Activated gamma-delta T cell treated with anti-CD3 and anti-CD28 coated beads, Interleukin-2, amount 50 U/mL, for 16 hours (primary cell): ENCODE measurements around the gene EYA2.
A peak's percentile ranks its signal among the peaks of the same experiment; 100 is the strongest.
"Not testable (repeated sequence)": the region's sequence is repeated elsewhere in the genome, so short reads cannot be mapped to it uniquely, and the experiment has no call there.

Experiments
- DNase-seq: peaks from one replicate; pipeline ENCODE4 v3.0.0-alpha.2; 2020; ENCODE audit warnings: low read depth

Gene EYA2

DNA sequence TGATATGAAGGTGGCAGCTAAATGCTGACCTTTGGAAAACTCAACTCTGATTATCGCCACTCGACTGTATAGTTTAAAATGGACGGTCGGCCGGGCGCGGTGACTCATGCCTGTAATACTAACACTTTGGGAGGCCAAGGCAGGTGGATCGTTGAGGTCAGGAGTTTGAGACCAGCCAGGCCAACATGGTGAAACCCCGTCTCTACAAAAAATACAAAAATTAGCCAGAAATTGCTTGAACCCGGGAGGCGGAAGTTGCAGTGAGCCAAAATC lies 310.1 kb downstream of the EYA2 start:
- DNase-seq: not testable (repeated sequence)

DNA sequence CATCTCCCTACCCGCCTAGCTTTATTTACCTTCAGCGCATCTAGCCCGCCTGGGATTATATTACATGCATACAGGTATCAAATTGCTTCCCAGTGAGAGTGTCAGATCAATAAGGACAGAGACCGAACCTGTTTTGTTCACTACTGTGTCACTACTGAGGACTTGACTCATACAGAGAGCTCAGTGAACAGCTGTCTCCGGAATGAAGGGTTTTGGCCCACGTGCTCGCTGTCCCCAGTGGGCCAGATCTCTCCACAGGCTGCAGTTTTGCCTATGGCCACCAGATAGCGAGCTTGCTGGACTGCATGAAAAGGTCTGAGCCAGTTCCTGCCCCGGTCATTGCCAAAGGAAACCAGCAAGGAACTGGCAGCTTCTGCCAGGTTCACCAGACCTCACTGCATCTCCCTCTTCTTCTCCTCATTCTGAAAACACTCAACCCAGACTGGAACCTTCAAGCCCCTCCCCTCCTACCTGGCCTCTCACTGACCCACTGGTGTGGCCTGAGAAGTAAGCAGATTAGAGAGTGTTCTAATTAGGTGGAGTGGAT lies 311.0 kb downstream of the EYA2 start:
- DNase-seq: peak; percentile 28

DNA sequence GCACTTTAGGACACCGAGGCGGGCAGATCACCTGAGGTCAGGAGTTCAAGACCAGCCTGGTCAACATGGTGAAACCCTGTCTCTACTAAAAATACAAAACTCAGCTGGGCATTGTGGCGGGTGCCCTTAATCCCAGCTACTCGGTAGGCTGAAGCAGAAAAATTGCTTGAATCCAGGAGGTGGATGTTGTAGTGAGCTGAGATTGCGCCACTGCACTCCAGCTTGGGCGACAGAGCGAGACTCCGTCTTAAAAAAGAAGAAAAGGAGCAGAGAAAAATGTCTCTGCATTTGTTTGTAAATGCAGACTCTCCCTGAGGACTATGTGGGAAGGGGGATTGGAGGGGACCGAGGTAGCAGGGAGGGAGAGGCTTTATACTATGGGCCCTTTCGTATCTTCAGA lies 311.9 kb downstream of the EYA2 start:
- DNase-seq: not testable (repeated sequence)

- DNase-seq: no peak
Measured at GRCh38 chr20:47206962-47207641, 312.5 kb downstream of the EYA2 start.

GRCh38 chr20:47208534-47209174 lies 314.0 kb downstream of the EYA2 start:
- no peak for DNase-seq

DNA sequence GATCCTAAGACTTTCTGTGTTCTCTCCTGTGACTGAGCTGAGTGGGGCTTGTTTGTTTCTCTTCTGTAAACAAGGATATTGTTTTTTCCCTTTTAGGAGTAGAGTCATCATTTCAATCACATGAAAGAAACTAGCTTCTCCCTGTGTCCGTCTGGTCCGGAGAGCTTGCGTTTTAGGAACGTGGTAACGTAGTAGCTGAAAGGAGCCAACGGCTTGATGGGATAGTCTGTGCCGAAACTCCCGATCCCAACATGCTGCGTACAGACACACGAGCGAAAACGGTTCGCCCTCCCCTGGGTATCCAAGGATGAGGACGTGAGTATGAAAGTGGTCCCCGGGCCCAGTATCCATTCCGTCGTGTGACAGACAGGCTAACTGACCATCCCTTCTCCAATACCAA lies 315.3 kb downstream of the EYA2 start:
- no peak for DNase-seq

GRCh38 chr20:47210470-47210869 lies 315.8 kb downstream of the EYA2 start:
- DNase-seq: no peak

DNA sequence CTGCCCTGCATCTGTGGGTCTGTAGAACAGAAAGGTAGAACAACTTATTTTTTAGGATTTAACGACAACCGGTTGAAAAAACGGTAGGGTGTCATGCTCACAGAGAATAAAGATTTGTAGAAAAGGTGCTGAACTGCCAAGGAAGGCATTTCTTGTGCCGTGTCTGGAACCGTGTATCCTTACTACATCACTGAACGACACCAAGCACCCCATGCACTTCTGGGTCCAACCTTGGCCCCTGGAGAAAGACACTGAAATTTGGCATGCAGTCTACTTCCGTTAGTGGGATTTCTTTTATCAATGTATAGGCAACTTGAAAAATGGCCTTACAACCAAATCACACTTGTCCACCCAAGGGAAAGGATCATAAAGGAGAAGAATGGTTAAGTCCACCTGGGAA lies 316.4 kb downstream of the EYA2 start:
- DNase-seq: no peak

- DNase-seq: no peak
Measured at GRCh38 chr20:47212606-47213207, 318.1 kb downstream of the EYA2 start.

- DNase-seq: no peak
Measured at GRCh38 chr20:47213966-47214365, 319.3 kb downstream of the EYA2 start.

GRCh38 chr20:47215653-47216397 lies 321.2 kb downstream of the EYA2 start:
- DNase-seq: no peak

DNA sequence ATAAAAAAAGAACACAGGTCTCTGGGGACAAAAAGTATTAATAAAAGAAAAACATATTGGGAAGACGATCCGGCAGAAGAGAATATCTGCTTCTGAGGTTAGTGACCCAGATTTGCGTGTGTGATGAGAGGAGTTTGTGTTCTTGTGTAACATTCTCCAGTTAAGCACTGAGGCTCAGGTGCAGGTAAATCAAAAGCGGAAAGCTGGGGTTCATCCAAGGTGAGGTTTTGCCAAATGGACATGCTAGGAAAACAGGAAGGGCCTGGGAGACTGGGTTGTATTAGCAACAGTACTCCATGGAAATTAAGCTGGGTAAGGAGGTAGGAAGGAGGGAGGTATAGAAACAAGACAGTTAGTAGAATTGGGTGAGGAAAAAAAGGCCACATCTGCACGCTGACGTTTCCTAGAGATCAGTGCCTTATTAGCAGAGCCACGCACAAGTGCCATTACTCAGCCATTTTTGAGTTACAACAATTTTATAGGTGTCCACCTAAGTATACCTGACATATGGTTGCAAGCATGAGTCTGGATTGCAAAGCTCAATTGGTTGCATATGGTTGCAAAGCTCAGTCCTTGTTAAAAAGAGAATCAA lies 322.3 kb downstream of the EYA2 start:
- no peak for DNase-seq

DNA sequence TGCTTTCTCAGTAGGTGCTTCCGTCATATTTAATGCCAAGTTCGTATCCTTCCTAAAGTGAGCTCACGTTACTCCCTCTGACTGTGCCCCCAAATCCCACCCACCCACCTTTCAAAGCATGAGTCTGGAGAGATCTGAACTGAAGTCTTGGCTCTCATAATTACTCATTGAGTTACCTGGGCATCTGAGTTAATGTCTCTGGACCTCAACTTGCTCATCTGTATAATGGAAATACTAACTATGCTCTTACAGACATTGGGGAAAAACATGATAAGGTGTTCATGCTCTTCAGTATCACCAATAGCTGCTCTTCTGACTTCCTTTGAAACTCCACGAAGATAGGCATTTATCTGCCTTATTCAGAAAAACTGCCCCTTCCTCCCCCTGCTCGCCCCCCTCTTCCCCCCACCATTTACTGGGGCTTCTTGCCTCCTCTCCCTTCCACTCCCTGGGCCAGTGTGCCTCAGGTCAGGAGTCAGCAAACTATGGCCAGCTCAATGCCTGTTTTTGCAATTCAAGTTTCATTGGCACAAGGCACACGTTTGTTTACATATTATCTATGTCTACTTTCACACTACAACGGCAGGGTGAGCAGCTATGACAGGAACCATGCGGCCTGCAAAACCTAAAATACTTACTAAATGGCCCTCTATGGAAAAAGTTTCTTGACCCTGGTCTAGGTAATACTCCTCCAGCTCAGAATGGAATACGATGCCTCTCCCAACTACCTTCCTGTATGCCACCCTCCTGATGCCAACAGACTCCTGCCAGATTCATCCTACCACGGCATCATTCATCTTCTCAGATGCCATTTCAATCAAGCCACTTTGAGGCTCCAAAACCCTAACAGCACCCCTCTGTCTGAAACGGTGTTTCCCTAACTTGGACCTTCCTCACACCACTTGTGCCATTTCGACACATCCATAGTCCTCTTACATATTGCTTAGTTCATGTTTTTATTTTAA lies 323.1 kb downstream of the EYA2 start:
- DNase-seq: no peak

GRCh38 chr20:47220161-47220582 lies 325.5 kb downstream of the EYA2 start:
- peak; percentile 22 for DNase-seq

DNA sequence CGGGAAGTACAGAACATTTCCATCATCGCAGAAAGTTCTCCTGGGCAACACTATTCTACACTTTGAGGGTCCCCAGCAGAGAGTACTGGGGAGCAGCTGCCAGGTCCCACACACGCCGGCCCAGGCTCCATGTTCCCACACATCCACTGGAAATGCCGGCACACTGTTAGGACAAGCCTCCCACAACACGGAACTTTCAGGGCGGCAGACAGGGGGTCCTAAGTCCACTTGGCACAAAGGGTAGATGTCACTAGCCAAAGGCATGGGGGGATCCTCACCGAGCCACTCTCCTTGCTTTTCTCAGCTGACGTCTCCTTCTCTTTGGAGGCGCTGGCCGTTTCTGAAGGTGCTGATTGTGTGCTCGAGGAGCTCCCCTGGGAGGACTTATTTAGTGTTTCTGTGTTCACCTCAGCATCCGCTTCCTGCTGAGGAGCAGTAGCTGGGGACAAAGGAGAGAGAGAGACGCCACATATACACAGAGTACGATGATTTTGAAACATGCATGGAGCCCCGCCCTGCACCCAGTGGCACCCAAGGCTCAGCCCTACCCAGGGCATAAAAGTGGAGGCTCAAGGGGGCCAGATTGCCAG lies 326.5 kb downstream of the EYA2 start:
- DNase-seq: no peak

GRCh38 chr20:47222468-47223119 lies 328.0 kb downstream of the EYA2 start:
- no peak for DNase-seq

DNA sequence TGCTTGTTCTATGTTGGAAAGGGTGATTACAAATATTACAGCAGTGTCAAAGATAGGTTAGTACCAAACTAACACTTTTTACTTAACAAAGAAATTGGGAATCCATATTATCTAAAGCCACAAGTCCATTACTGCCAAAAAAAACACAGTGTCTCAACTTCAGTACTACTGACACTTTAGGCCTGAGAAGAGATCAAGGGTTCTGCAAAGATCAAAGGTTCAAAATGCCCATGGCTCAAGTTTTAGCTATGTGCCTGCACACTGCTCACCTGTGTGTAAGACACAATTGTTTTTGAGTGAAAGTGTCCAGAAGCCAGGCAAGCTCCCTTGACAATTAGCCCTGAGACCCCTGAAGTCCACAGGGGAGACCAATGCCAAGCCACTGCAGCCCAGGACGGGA lies 329.3 kb downstream of the EYA2 start:
- no peak for DNase-seq

GRCh38 chr20:47224300-47224791 lies 329.7 kb downstream of the EYA2 start:
- no peak for DNase-seq

DNA sequence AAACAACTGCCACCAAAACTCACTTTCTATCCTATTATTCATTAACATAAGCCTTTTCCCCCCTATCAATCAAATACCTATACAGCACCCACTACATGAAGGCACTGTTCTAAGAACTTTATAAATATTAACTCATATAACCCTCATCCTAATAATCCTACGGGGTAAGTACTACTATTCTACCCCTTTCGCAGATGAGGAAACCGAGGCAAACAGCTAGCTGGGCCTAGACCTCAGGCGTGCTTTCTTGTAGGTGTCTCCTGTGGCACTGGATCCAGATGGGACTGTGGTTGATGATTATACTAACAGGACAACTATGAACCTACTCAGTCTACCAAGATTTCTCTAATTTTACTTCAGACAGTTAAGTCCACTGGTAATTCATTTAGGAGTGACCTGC lies 330.2 kb downstream of the EYA2 start:
- no peak for DNase-seq

DNA sequence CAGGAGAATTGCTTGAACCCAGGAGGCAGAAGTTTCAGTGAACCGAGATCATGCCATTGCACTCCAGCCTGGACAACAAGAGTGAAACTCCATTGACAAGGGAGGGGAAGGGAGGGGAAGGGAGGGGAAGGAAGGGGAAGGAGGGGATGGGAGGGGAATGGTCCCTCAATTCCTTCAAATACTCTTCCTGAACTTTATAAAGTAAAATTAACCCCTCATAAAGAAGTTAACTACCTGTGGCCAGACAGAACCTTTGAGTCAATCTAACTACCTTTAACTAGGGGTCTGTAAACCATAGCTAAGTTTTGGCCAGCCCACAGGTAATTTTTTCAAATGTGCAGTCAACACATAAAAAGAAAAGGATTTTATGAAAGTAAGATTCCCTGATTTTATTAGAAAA lies 330.8 kb downstream of the EYA2 start:
- no peak for DNase-seq
